ENCODE results near the gene ACTR1B. TPM values are rescaled to one million over a fixed set of nuclear protein-coding genes. Genes with fewer than 3 reads are reported as not detected.

The ACTR1B gene
- total and polyA plus RNA-seq, 2 experiments from 2014 or later: 27.2 to 42.5 TPM

GRCh38 chr2:97660044-97660774, 3.6 kb downstream of the ACTR1B start:
- H4K20me1 ChIP-seq (replicated peaks; ENCODE audit: insufficient read depth): peaks cover 10% of the 10 kb centered on the region; the same call in 1 of the 2 replicates
- H3F3A ChIP-seq (replicated peaks; ENCODE audit: low read depth): peaks cover 3% of the 10 kb centered on the region; the same call in 1 of the 2 replicates
- TF ChIP-seq EZH2phosphoT487 (IDR thresholded peaks at IDR 0.05; ENCODE audit: unreplicated experiment): no peak
- TF ChIP-seq, protein P1, sequence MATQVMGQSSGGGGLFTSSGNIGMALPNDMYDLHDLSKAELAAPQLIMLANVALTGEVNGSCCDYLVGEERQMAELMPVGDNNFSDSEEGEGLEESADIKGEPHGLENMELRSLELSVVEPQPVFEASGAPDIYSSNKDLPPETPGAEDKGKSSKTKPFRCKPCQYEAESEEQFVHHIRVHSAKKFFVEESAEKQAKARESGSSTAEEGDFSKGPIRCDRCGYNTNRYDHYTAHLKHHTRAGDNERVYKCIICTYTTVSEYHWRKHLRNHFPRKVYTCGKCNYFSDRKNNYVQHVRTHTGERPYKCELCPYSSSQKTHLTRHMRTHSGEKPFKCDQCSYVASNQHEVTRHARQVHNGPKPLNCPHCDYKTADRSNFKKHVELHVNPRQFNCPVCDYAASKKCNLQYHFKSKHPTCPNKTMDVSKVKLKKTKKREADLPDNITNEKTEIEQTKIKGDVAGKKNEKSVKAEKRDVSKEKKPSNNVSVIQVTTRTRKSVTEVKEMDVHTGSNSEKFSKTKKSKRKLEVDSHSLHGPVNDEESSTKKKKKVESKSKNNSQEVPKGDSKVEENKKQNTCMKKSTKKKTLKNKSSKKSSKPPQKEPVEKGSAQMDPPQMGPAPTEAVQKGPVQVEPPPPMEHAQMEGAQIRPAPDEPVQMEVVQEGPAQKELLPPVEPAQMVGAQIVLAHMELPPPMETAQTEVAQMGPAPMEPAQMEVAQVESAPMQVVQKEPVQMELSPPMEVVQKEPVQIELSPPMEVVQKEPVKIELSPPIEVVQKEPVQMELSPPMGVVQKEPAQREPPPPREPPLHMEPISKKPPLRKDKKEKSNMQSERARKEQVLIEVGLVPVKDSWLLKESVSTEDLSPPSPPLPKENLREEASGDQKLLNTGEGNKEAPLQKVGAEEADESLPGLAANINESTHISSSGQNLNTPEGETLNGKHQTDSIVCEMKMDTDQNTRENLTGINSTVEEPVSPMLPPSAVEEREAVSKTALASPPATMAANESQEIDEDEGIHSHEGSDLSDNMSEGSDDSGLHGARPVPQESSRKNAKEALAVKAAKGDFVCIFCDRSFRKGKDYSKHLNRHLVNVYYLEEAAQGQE (IDR thresholded peaks at IDR 0.05; ENCODE audit: unreplicated experiment): no peak
- no peak for TF ChIP-seq STAT1 (IDR thresholded peaks at IDR 0.05; ENCODE audit: unreplicated experiment)
- no peak for TF ChIP-seq ZNF114 (CRISPR knock-in tag; IDR thresholded peaks at IDR 0.05)
- no peak for TF ChIP-seq EZH2 (IDR thresholded peaks at IDR 0.05; ENCODE audit: low read depth, unreplicated experiment)
- TF ChIP-seq ZNF331 (CRISPR knock-in tag; IDR thresholded peaks at IDR 0.05; ENCODE audit: low read depth): no peak
- no peaks in the 10 kb centered on the region for H3K27me3 ChIP-seq (ENCODE audit: insufficient read depth)
- H3K4me1 ChIP-seq (ENCODE audit: insufficient read depth): peaks cover 16% of the 10 kb centered on the region
- Mint-ChIP-seq H3K27me3 (ENCODE audit: insufficient read depth, low read depth, poor library complexity) (peaks cover 6% of the 10 kb centered on the region), H3K4me3 (no peak overlapping the region; the same call in 2 of the 3 replicates), H3K36me3 (ENCODE audit: low read depth) (peaks cover 28% of the 10 kb centered on the region), H3K4me1 (peaks cover 19% of the 10 kb centered on the region), H3K27ac (no peak overlapping the region; the same call in 1 of the 2 replicates), H3K9me3 (no peaks in the 10 kb centered on the region)
- H3K4me3 ChIP-seq: no peak overlapping the region
- no peak overlapping the region for H3K27ac ChIP-seq (ENCODE audit: low read depth)
- ATAC-seq: no peak
- DNase-seq (ENCODE audit: low spot score): no peak
- H3K9me2 ChIP-seq (ENCODE audit: insufficient read depth): no peaks in the 10 kb centered on the region
- no peak overlapping the region for H2AFZ ChIP-seq
- no peaks in the 10 kb centered on the region for H3K36me3 ChIP-seq (ENCODE audit: insufficient read depth)
- peaks cover 22% of the 10 kb centered on the region for H3K79me2 ChIP-seq (replicated peaks; ENCODE audit: insufficient read depth)
- no peak overlapping the region for H3K4me2 ChIP-seq

DNA sequence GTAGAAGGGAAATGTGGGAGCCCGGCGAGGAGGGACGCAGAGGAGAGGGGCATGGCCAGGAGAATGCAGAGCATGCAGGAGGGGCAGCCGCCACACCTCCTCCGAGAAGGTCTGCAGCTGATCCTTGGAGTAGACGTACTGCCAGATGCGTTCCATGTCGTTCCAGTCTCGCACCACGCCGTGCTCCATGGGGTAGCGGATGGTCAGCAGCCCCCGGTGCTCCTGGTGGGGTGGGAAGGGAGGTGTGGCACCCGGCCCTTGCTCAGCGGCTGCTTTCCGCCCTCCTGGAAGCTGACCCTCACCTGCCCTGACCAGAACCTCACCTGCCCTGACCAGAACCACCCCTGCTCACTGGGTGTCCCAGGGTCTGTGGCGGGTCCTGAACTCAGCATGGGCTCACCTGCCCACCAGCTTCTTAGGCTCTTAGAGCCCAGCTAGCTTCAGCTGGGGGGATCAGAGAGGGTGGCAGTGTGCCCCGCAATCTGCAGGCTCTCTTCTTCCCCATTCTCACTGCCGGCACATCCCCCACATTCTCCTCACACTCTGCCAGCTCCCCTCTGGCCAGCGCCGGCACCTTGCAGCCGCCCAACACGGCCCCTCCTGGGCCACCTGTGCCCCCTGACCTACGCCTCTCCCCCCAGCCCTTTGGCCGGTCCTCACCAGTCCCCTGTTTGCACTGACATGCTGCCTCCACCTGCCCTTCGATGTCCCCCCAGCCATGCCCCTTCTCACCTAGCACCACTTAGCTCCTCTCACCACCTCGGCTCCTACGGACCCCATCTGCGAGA, 4.4 kb downstream of the ACTR1B start:
- ATAC-seq (no peak), DNase-seq (ENCODE audit: low spot score) (no peak)
- H3K4me3 ChIP-seq: no peak overlapping the region
- Mint-ChIP-seq H3K4me1 (peaks cover 19% of the 10 kb centered on the region), H3K27me3 (ENCODE audit: insufficient read depth, low read depth, poor library complexity) (peaks cover 6% of the 10 kb centered on the region), H3K27ac (no peak overlapping the region; the same call in 1 of the 2 replicates), H3K4me3 (no peak overlapping the region), H3K9me3 (peaks cover 5% of the 10 kb centered on the region; the same call in 1 of the 3 replicates), H3K36me3 (ENCODE audit: low read depth) (peaks cover 36% of the 10 kb centered on the region)
- H2AFZ ChIP-seq: no peak overlapping the region
- H3K27ac ChIP-seq (ENCODE audit: low read depth): no peak overlapping the region
- H3K4me1 ChIP-seq (ENCODE audit: insufficient read depth): peaks cover 11% of the 10 kb centered on the region
- H3K9me2 ChIP-seq (ENCODE audit: insufficient read depth): no peaks in the 10 kb centered on the region
- H3K79me2 ChIP-seq (replicated peaks; ENCODE audit: insufficient read depth): peaks cover 22% of the 10 kb centered on the region
- H3K27me3 ChIP-seq (ENCODE audit: insufficient read depth): no peaks in the 10 kb centered on the region
- no peak overlapping the region for H3K4me2 ChIP-seq
- peaks cover 10% of the 10 kb centered on the region; the same call in 1 of the 2 replicates for H4K20me1 ChIP-seq (replicated peaks; ENCODE audit: insufficient read depth)
- H3F3A ChIP-seq (replicated peaks; ENCODE audit: low read depth): peaks cover 3% of the 10 kb centered on the region; the same call in 1 of the 2 replicates
- no peaks in the 10 kb centered on the region for H3K36me3 ChIP-seq (ENCODE audit: insufficient read depth)
- TF ChIP-seq CTCF (conservative IDR thresholded peaks at IDR 0.05; ENCODE audit: low read depth in 2 of 2): no peak
- no peak for TF ChIP-seq ZNF114 (CRISPR knock-in tag; IDR thresholded peaks at IDR 0.05)
- TF ChIP-seq POLR2AphosphoS5 (IDR thresholded peaks at IDR 0.05; ENCODE audit: low read depth): no peak

Data from GM23338 (cell line).